ENCODE results near the gene MFRP. TPM values are rescaled to one million over a fixed set of nuclear protein-coding genes. Genes with fewer than 3 reads are reported as not detected.

The MFRP gene
- total RNA-seq, 1 experiment from 2014 or later = not detected

Small RNA genes lying within 50 kb of the gene (microRNA-seq; reads per million reads assigned to microRNA genes)
- not detected for gene MIR6756 (ENCODE audit: unreplicated experiment)

Other genes starting within 250 kb of the MFRP start
- 68.0 and 82.4 TPM in 2 replicates for gene DPAGT1, start 244.9 kb downstream of the MFRP start, total RNA-seq (2014; rRNA removed)
- gene C2CD2L, start 239.4 kb downstream of the MFRP start, total RNA-seq (2014; rRNA removed) = 16.8 and 17.2 TPM in 2 replicates
- 14.7 and 24.7 TPM in 2 replicates for gene HINFP, start 225.1 kb downstream of the MFRP start, total RNA-seq (2014; rRNA removed)
- 0.15 and 0.63 TPM in 2 replicates for gene ABCG4, start 197.7 kb downstream of the MFRP start, total RNA-seq (2014; rRNA removed)
- 16.8 and 17.2 TPM in 2 replicates for gene NLRX1, start 178.0 kb downstream of the MFRP start, total RNA-seq (2014; rRNA removed)
- gene NHERF4, start 161.2 kb downstream of the MFRP start, total RNA-seq (2014; rRNA removed) = 0.87 TPM in 1 of 2 replicates, not detected in the other
- gene CBL, start 140.4 kb downstream of the MFRP start, total RNA-seq (2014; rRNA removed) = 11.4 and 15.3 TPM in 2 replicates
- 124 and 162 TPM in 2 replicates for gene MCAM, start 29.6 kb downstream of the MFRP start, total RNA-seq (2014; rRNA removed)
- 22.9 and 34.5 TPM in 2 replicates for gene RNF26, start 12.2 kb downstream of the MFRP start, total RNA-seq (2014; rRNA removed)
- 2.0 and 2.6 TPM in 2 replicates for gene C1QTNF5, start 5.8 kb downstream of the MFRP start, total RNA-seq (2014; rRNA removed)
- 0.92 and 1.8 TPM in 2 replicates for gene USP2, start 35.0 kb upstream of the MFRP start, total RNA-seq (2014; rRNA removed)
- gene THY1, start 76.5 kb upstream of the MFRP start, total RNA-seq (2014; rRNA removed) = not detected in 2 replicates